Measurements from ENCODE around the gene TMEM243.

GRCh38 chr7:87170828-87171227 is 48.7 kb downstream of the TMEM243 start:
- TF ChIP-seq CTCF (CRISPR knock-in tag; IDR thresholded peaks at IDR 0.05) (no peak), EZH2 (conservative IDR thresholded peaks at IDR 0.05; ENCODE audit: low read depth, low read length) (no peak), KDM1A (CRISPR knock-in tag; IDR thresholded peaks at IDR 0.05) (no peak), FOXA1 (IDR thresholded peaks at IDR 0.05) (no peak), FOXA1 (CRISPR knock-in tag; IDR thresholded peaks at IDR 0.05) (no peak), HNF1A (IDR thresholded peaks at IDR 0.05; ENCODE audit: low read depth) (no peak), HNF1A (CRISPR knock-in tag; IDR thresholded peaks at IDR 0.05; ENCODE audit: borderline replicate concordance) (no peak), MAFF (IDR thresholded peaks at IDR 0.05; ENCODE audit: low read depth, low read length) (no peak), THAP9 (CRISPR knock-in tag; IDR thresholded peaks at IDR 0.05; ENCODE audit: borderline replicate concordance) (no peak), KLF13 (CRISPR knock-in tag; IDR thresholded peaks at IDR 0.05) (no peak)
